Brain pericyte (primary cell): ENCODE results near the gene WFDC2.
"Not testable (repeated sequence)": the region's sequence is repeated elsewhere in the genome, so short reads cannot be mapped to it uniquely, and the experiment has no call there.

Source experiments
- DNase-seq: peaks from one replicate; pipeline ENCODE4 v3.0.0-alpha.2; 2012; ENCODE audit warnings: low read depth, low spot score

Gene WFDC2

DNA sequence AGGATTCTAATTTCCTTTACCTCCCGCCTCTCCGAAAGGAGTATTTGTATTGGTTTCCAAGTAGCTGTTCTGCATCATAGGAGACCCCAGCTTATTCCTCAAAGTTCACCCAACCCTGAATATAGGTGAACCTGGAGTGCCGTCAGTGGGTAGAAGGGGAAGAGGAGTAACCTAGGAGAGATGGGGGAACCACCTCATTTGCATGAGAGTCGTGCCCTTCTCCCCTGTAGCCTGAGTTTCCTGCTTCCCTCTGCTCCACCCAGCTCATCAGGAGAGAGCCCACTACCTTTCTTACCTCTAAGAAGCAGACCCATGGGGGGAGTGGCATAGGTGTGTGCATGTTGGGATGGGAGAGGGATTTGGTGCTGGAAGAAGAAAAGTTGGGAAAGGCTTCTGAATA, 17.3 kb upstream of the WFDC2 start:
- no peak for DNase-seq

DNA sequence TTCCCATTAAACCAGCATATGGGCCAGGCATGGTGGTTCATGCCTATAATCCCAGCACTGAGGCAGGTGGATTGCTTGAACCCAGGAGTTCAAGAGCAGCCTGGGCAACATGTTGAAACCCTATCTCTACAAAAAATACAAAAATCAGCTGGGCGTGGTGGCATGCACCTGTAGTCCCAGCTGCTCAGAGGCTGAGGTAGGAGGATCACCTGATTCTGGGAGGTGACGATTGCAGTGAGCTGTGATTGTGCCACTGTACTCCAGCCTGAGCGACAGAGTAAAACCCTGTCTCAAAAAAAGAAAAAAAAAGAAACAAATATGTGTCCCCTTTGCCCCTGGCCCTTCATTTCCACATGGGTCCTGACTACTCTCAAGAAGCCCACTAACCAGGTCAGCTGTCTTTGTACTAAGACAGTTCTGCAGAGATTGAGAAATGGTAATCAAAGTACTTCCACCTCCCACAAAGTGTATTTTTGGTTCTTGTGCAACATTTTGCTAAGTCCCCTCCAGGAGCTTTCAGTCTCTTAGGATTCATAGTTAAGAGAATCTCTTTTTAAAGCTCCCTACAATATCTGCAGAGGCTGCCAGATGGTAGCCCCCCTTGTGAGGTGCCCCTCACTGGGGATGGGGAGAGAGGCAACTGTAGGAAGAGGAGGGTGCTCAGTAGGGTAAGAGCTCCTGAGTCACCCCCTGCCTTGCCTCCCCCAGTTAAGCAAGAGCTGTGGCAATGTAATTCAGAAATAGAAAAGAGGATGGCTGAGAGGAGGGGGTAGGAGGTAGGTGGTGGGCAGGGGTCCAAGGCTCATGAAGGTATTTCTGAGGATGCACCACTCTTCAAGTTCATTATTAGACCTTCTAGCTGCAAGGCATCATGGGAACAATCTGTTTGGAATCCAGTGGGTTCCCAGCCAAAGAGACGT, 16.5 kb upstream of the WFDC2 start:
- DNase-seq, result no peak

DNA sequence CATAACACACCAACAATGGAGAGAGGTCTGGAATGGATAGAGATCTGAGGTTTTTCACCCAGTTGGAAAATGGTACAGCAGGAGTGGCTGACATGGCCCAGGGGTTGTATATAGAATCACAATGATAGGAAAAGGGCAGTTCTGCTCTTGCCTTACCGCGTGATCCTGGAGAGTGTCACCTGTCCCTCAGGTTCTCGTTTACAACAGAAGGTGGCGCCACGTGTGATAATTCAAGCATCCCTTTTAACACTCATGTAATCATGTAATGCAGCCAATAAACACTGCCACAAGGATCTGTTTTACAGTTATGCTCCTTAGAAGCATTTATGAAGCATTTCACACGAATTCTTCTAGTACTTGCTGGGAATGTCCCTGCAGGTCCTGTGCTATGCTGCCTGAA, 12.9 kb upstream of the WFDC2 start:
- DNase-seq, result no peak

DNA sequence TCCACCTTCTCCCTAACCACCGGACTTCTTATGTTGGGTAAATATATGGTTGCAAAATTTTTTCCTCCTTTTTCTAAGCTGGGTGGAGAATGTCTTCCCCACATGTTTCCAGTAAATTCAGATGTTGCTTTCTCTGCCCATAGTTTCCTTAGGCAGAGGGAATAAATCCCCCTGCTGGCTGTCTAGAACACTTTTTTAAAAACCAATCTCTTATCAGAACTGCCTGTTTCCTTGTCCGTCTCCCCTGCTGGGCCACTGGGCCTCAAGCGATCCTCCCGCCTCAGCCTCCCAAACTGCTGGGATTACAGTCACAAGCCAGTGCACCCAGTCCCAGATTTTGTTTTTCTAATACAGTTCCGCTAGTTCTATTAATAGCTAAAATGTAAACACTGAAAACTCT, 9.9 kb upstream of the WFDC2 start:
- no peak for DNase-seq

DNA sequence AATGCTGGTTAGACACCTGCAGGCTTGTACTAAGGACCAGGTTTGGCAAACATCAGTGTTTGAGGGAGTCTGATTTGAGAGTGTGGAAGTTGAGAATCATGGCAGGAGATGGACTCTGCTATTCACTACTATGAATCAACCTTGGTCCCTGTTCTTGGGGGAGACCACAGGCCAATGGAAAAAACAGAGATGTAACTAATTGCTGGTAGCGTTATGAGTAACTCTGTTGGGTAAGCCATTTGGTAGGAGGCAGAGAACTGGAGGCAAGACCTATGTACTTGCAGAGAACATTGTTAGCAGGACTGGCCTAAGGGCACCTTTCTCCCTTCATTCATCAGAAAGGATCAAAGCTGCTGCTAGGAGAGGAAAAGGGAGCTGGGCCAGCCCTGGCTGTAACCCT, 8.3 kb upstream of the WFDC2 start:
- DNase-seq, result no peak

GRCh38 chr20:45462711-45463509, 6.6 kb upstream of the WFDC2 start:
- DNase-seq, result no peak

GRCh38 chr20:45463709-45464108, 5.8 kb upstream of the WFDC2 start:
- DNase-seq, result no peak

GRCh38 chr20:45465491-45466266, 3.9 kb upstream of the WFDC2 start:
- DNase-seq, result no peak

DNA sequence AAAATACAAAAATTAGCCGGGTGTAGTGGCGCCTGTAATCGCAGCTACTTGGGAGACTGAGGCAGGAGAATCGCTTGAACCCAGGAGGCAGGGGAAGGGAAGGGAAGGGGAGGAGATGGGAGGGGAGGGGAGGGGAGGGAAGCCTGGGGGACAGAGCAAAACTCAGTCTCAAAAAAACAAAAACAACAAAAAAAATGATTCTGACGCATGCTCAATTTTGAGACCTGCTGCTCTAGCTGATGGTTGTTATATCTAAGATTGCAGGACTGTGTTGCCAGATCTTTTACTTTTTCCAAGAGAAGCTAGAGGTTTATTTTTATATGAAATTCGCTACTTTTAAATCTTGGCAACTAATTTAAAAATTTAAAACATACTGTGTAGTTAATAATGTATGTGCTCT, 2.4 kb upstream of the WFDC2 start:
- no peak for DNase-seq

GRCh38 chr20:45467861-45468260, 1.7 kb upstream of the WFDC2 start:
- DNase-seq, result no peak

DNA sequence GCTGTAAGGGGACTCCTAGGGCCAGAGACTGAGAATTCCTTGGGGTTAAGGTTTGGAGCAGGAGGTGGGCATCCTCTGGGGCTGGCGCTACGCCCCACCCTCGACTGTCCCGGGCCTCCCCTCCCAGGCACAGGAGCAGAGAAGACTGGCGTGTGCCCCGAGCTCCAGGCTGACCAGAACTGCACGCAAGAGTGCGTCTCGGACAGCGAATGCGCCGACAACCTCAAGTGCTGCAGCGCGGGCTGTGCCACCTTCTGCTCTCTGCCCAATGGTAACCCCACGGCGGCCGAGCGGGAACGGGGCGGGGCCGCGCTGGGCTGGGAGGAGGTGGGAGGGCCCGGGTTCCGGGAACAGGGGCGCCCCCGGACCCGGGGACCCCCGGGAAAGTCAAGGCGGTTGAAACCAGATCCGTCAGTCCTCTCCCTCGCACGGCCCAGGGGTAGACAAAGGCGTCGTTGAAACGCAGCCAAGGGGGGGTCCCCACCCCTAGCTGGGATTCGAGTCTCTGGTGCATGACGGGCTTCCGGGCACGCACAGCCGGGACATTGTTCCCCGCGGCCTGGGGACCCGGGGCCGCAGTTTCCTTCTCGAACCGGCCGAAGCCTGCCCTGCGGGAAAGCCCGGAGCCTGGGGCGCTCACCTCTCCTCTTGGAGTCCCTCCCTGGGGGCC, 844 bp downstream of the WFDC2 start:
- no peak for DNase-seq

DNA sequence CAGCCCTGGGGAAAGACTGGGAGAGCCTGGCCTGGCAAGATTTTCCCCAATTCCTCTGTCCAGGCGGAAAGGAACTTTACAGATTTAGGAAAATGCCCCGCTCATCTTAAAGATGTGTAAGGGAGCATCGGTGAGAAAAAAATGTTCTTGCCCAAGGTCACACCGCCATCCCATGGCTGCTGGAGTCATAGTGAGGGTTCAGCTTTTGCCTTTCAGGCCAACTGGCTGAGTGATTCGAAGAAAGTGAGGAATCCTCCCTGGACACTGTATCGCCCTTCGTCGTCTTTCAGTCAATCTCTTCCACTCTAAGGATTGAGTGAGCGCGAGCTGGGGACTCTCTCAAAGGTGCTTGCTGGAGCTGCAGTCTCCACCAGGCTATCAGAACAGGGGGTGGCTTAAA, 1.4 kb downstream of the WFDC2 start:
- no peak for DNase-seq

DNA sequence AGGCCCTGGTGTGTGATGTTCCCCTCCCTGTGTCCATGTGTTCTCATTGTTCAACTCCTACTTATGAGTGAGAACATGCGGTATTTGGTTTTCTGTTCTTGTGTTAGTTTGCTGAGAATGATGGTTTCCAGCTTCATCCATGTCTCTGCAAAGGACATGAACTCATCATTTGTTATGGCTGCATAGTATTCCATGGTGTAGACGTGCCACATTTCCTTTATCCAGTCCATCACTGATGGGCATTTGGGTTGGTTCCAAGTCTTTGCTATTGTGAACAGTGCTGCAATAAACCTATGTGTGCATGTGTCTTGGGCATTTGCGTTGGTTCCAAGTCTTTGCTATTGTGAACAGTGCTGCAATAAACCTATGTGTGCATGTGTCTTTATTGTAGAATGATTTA, 2.7 kb downstream of the WFDC2 start:
- DNase-seq, result not testable (repeated sequence)

DNA sequence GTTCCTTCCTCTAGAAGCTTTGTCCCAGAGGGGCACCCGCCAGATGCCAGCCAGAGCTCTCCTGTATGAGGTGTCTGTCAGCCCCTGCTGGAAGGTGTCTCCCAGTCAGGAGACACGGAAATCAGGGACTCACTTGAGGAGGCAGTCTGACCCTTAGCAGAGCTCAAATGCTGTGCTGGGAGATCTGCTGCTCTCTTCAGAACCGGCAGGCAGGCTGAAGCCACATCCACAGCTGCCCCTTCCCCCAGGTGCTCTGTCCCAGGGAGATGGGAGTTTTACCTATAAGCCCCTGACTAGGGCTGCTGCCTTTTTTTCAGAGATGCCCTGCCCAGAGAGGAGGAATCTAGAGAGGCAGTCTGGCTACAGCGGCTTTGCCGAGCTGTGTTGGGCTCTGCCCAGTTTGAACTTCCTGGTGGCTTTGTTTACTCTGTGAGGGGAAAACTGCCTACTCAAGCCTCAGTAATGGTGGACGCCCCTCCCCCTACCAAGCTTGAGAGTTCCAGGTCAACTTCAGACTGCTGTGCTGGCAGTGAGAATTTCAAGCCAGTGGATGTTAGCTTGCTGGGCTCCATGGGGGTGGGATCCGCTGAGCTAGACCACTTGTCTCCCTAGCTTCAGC, 8.1 kb downstream of the WFDC2 start:
- DNase-seq, result not testable (repeated sequence)

GRCh38 chr20:45479822-45480221, 10.3 kb downstream of the WFDC2 start:
- DNase-seq, result no peak

DNA sequence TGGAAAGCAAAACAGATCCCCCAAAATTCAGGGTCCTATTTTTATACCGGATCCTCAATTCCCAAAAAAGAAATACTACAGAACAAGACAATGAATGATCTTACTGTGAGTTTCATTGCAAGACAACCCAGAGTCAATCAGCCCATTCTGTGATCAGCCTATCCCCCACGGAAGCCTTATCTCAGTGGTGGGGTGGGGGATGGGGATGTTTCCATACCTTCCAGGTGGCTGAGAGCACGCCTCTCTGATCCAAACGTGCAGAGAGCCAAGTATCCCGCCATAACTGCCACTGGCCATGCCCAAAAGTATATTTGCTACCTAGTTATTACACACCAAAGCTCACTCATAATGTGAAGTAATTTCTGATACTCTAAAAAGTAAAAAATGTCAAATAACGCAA, 15.1 kb downstream of the WFDC2 start:
- no peak for DNase-seq

DNA sequence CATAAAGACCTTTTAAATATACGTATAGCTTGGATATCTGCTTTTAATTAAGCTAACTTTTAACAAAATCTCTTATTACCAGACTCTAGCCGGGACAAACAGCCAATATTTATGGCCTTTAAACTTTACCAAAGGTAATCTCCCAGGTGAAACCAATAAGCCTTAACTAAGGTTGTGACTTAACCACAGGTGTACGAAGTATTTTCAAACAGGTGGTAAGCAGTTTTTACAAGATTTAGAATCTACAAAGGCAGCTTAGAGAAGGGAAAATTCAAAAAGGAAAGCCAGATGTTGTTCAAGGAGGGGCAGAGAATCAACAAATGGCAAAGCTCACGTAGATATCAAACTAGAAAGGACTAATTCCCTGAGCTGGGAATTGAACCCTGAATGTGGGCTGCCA, 15.8 kb downstream of the WFDC2 start:
- DNase-seq, result no peak

GRCh38 chr20:45487231-45487635, 17.7 kb downstream of the WFDC2 start:
- no peak for DNase-seq

DNA sequence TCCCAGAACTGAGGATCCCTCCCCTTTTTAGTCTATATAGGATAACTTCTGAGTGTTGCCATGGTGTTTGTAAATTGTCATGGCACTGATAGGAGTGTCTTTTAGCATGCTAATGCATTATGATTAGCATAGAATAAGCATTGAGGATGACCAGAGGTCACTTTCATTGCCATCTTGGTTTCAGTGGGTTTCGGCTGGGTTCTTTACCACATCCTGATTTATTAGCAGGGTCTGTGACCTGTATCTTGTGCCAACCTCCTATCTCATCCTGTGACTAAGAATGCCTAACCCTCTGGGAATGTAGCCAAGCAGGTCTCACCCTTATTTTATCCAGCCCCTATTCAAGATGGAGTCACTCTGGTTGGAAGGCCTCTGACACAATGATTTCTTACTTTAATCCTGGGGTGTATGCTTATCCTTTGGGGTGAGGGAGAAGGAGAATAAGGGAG, 19.6 kb downstream of the WFDC2 start:
- no peak for DNase-seq

DNA sequence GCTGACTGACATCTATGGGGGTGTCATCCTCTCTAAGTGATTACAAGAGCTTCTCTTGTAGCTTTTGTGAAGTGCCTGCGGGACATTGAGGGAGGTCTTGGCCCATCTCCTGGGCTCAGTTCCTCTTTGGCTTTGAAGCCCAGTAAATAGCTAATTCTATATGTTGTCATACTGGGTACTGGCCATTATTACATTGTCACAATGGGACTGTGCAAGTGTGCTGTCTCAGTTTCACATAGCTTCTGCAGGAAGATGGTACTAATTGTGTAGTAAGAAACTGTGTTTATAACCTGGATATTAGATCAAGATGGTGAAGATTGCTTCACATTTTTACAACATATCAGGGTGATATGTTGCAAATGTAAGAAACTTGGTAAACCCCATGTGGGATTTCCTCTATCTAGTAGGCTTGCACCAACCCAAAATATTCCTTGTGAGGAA, 26.0 kb downstream of the WFDC2 start:
- DNase-seq, result no peak

DNA sequence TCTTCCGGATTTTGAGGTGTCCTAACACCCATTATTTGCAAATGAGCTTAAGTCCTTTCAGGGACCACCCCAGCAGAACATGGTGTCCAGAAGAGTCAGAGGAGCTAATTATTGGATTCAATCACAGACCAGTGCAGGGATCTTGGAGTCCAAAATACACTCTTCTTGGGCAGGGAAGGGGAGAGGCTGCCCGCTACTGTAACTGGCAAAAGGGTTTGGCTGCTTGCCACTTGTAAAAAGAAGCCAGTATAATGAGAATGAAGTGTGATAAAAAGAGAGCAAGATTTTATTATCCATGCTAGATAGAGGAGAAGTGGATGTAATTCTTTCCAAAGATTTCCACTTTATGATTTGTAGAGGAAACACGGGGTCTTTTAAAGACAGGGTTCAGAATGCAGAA, 26.6 kb downstream of the WFDC2 start:
- DNase-seq, result no peak
